A549 (cell line): Measurements from ENCODE around the gene CDCA7L. TPM values are rescaled to one million over a fixed set of nuclear protein-coding genes. Genes with fewer than 3 reads are reported as not detected.

Experiments
- ATAC-seq, 2 experiments: fragments of 200-7000 bp in 1 of 2; fragments of >200 bp in 1 of 2; cut with Nextera tagmentation in 1 of 2; cut with Tn5 transposase in 1 of 2; 3 replicates each; pipeline versions ENCODE4 v1.8.0 to v1.9.1; 2018 to 2020; ENCODE audit warnings: mild to moderate bottlenecking in 1 of 2, moderate library complexity in 1 of 2
- CTCF ChIA-PET: fragments of 300-600 bp; sonication (Branson Sonifier 250); formaldehyde crosslinking; extraction: SDS; loops from one replicate; lab custom pipeline; 2021; ENCODE audit warnings: antibody characterized with exemption, inconsistent platforms; lab: Yijun Ruan, JAX
- POLR2A ChIA-PET: fragments of 350-600 bp; formaldehyde crosslinking; extraction: SDS; loops from one replicate; lab custom pipeline; 2021; ENCODE audit warnings: antibody characterized with exemption, inconsistent platforms; lab: Yijun Ruan, JAX
- DNase-seq, 2 experiments: peaks; one replicate each; pipeline versions ENCODE4 v3.0.0 to v3.0.0-alpha.2; 2011 to 2016; ENCODE audit warnings: low read depth in 1 of 2, low spot score in 1 of 2
- FAIRE-seq: peaks from 2 replicates; lab custom pipeline; 2011; peaks lifted over from hg19 to GRCh38; lab: Jason Lieb, UNC
- H3K27ac ChIP-seq, 2 experiments: fragments of >200 bp; sonication (Bioruptor Twin); formaldehyde crosslinking; 3 replicates each; pipeline ENCODE4 v1.5.1; 2016 to 2017
- H3K4me1 ChIP-seq: fragments of >200 bp; sonication (Bioruptor Twin); formaldehyde crosslinking; 3 replicates; pipeline ENCODE4 v1.6.1; 2016
- H3K4me2 ChIP-seq: fragments of >200 bp; sonication (Bioruptor Twin); formaldehyde crosslinking; 3 replicates; pipeline ENCODE4 v1.6.1; 2016
- H3K4me3 ChIP-seq: fragments of >200 bp; sonication (Bioruptor Twin); formaldehyde crosslinking; 3 replicates; pipeline ENCODE4 v1.5.1; 2016
- H3K9me3 ChIP-seq: fragments of >200 bp; sonication (Bioruptor Twin); formaldehyde crosslinking; 3 replicates; pipeline ENCODE4 v1.6.1; 2016
- ATOH8 ChIP-seq: fragments of 250-450 bp; sonication (Bioruptor Pico); IDR thresholded peaks from 2 replicates; pipeline ENCODE4 v1.5.0; 2020; ENCODE audit warnings: low read depth, mild to moderate bottlenecking, moderate library complexity
- BCL3 ChIP-seq: fragments of >200 bp; sonication (Bioruptor Twin); formaldehyde crosslinking; IDR thresholded peaks from 3 replicates; pipeline ENCODE4 v1.6.1; 2016
- CBX8 ChIP-seq: fragments of 200-600 bp; sonication (generic); IDR thresholded peaks from 2 replicates; pipeline ENCODE4 v1.6.1; 2016
- CHD2 ChIP-seq: fragments of 150-350 bp; IDR thresholded peaks from 2 replicates; pipeline ENCODE4 v1.6.1; 2014; ENCODE audit warnings: low read length; ENCODE audit not compliant: partially characterized antibody
- E2F6 ChIP-seq: IDR thresholded peaks from 2 replicates; pipeline ENCODE4 v1.6.1; 2012; ENCODE audit warnings: low read depth, borderline replicate concordance
- EHF ChIP-seq: fragments of 250-450 bp; sonication (Bioruptor Pico); IDR thresholded peaks from 2 replicates; pipeline ENCODE4 v1.5.0; 2020; ENCODE audit warnings: mild to moderate bottlenecking
- FOSL2 ChIP-seq, 2 experiments: fragments of 450-650 bp in 1 of 2; fragments of >200 bp in 1 of 2; sonication (Bioruptor Twin) in 1 of 2; formaldehyde crosslinking; IDR thresholded peaks; 2 replicates each; pipeline versions ENCODE4 v1.5.0 to v1.6.1; 2016 to 2020; ENCODE audit warnings: mild to moderate bottlenecking in 1 of 2, moderate library complexity in 1 of 2
- GATA3 ChIP-seq: IDR thresholded peaks from 2 replicates; pipeline ENCODE4 v1.6.1; 2012; ENCODE audit warnings: borderline replicate concordance
- HEYL ChIP-seq: fragments of 250-450 bp; sonication (Bioruptor Pico); IDR thresholded peaks from 2 replicates; pipeline ENCODE4 v1.8.0; 2021; ENCODE audit warnings: mild to moderate bottlenecking, moderate library complexity
- HOXA7 ChIP-seq: fragments of 250-450 bp; sonication (Bioruptor Pico); IDR thresholded peaks from 2 replicates; pipeline ENCODE4 v1.5.0; 2020; ENCODE audit warnings: mild to moderate bottlenecking, moderate library complexity
- JUNB ChIP-seq: fragments of >200 bp; sonication (Bioruptor Twin); formaldehyde crosslinking; IDR thresholded peaks from 2 replicates; pipeline ENCODE4 v1.6.1; 2016
- KDM1A ChIP-seq: fragments of 200-600 bp; sonication (generic); IDR thresholded peaks from 2 replicates; pipeline ENCODE4 v1.6.1; 2016; ENCODE audit warnings: low read depth, mild to moderate bottlenecking
- MYC ChIP-seq: IDR thresholded peaks from 2 replicates; pipeline ENCODE4 v1.6.1; 2012; ENCODE audit warnings: mild to moderate bottlenecking, inconsistent platforms, low read length, improper control_type of control experiment, borderline replicate concordance
- NPAS2 ChIP-seq: fragments of 250-450 bp; sonication (Bioruptor Pico); IDR thresholded peaks from 2 replicates; pipeline ENCODE4 v1.8.0; 2022; ENCODE audit warnings: mild to moderate bottlenecking, moderate library complexity, borderline replicate concordance
- NR3C1 ChIP-seq: fragments of >200 bp; sonication (Bioruptor Twin); formaldehyde crosslinking; IDR thresholded peaks from 3 replicates; pipeline ENCODE4 v1.6.1; 2017
- PHF8 ChIP-seq: fragments of 200-600 bp; sonication (generic); IDR thresholded peaks from 2 replicates; pipeline ENCODE4 v1.6.1; 2016; ENCODE audit warnings: low read depth, mild to moderate bottlenecking, antibody characterized with exemption, moderate library complexity, borderline replicate concordance
- RCOR1 ChIP-seq: fragments of 150-350 bp; IDR thresholded peaks from 2 replicates; pipeline ENCODE4 v1.6.1; 2014; ENCODE audit warnings: antibody characterized with exemption, low read length, low read depth
- RNF2 ChIP-seq: fragments of 200-600 bp; sonication (generic); IDR thresholded peaks from 2 replicates; pipeline ENCODE4 v1.6.1; 2016; ENCODE audit warnings: low read depth, mild to moderate bottlenecking, antibody characterized with exemption, moderate library complexity, borderline replicate concordance
- ZFP36 ChIP-seq: fragments of 450-650 bp; IDR thresholded peaks from 2 replicates; pipeline ENCODE4 v1.6.1; 2014; ENCODE audit warnings: borderline replicate concordance; ENCODE audit not compliant: partially characterized antibody
- ZNF302 ChIP-seq: fragments of 250-450 bp; sonication (Bioruptor Pico); IDR thresholded peaks from 2 replicates; pipeline ENCODE4 v1.9.0; 2021; ENCODE audit warnings: inconsistent platforms, mild to moderate bottlenecking, moderate library complexity
- WGBS: methylation state at CpG from one replicate; pipeline ENCODE4 v1.1.6; 2017; ENCODE audit errors: missing lambda C conversion rate; 5-methylcytosine and 5-hydroxymethylcytosine counted together
- polyA plus RNA-seq, 4 experiments: library from polyadenylated mRNA; depleted of rRNA in 3 of 4; stranded (reverse); fragments of >200 nt; fragmentation: RNase III in 1 of 4; extraction: RNeasy Plus Mini Kit Qiagen cat#74134 plus additional on column Dnase treatment in 1 of 4; gene quantifications; 2 replicates in 3 of 4; 3 replicates in 1 of 4; pipeline ENCODE4 v1.2.3, GENCODE V29; 2011 to 2017
- TF ChIP-seq, protein P1 (sequence below): fragments of 200-600 bp; sonication (generic); IDR thresholded peaks from 2 replicates; pipeline ENCODE4 v1.6.1; 2016; ENCODE audit warnings: antibody characterized with exemption, mild to moderate bottlenecking, moderate library complexity
- TF ChIP-seq, protein P2 (sequence below): fragments of 250-450 bp; sonication (Bioruptor Pico); IDR thresholded peaks from 2 replicates; pipeline ENCODE4 v1.5.0; 2021; ENCODE audit warnings: mild to moderate bottlenecking, moderate library complexity, borderline replicate concordance
- TF ChIP-seq, protein P3 (sequence below): fragments of 450-650 bp; IDR thresholded peaks from 2 replicates; pipeline ENCODE4 v1.6.1; 2014; ENCODE audit warnings: antibody characterized with exemption

CDCA7L gene
- polyA plus RNA-seq, 2 of the 4 experiments (the other 2 are of a cell fraction), result 20.8 to 27.8 TPM

GRCh38 chr7:21939136-21939857, 6.4 kb downstream of the CDCA7L start:
- FAIRE-seq, result no peak
- 58% methylated on average over 4 of the region's 4 CpGs for WGBS
- Histone ChIP-seq H3K4me3 (no peak overlapping the region), H3K27ac (no peak overlapping the region), H3K4me2 (no peak overlapping the region), H3K4me1 (no peaks in the 10 kb centered on the region; the same call in 2 of the 3 replicates), H3K9me3 (no peaks in the 10 kb centered on the region)
- POLR2A ChIA-PET, result no interaction called here
- ATAC-seq, result no peak
- TF ChIP-seq CBX8, result no peak
- no peak for TF ChIP-seq JUNB
- TF ChIP-seq NPAS2 (CRISPR knock-in tag), result no peak
- no peak for TF ChIP-seq RNF2
- no peak for TF ChIP-seq E2F6
- CTCF ChIA-PET, result no interaction called here
- DNase-seq, result no peak

DNA sequence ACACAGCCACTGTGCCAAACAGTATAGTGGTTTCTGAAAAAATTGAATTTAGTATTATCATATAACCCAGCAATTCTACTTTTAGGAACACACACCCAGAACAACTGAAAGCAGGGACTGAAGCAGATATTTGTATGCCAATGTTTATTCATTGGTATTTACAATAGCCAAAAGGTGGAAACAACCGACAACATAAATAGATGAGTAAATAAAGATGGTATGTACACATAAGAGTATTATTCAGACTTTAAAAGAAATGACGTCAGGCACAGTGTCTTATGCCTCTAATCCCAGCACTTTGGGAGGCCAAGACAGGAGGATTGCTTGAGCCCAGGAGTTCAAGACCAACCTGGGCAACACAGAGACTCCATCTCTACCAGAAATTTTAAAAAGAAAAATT, 7.2 kb downstream of the CDCA7L start:
- TF ChIP-seq ATOH8 (CRISPR knock-in tag) (no peak), FOSL2 (IDR thresholded peaks at IDR 0.05) (no peak), FOSL2 (CRISPR knock-in tag; IDR thresholded peaks at IDR 0.05) (0 out of 2 replicates have a peak, but pooled peaks have one; percentile 12)
- FAIRE-seq, result no peak

DNA sequence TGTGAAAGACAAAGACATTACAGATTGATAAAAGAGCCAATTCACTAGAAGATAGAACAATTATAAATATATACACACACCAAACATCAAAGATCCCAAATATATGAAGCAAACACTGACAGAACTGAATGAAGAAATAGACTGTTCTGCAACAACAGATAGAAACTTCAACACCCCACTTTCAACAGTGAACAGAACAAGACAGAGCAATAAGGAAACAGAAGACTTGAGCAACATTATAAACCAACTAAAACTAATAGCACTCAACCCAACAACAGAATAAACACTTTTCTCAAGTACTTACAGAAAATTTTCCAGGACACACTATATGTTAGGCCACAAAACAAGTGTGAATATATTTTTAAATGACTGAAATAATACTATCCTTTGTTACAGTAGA, 10.9 kb downstream of the CDCA7L start:
- Histone ChIP-seq H3K27ac (no peak overlapping the region), H3K4me2 (no peak overlapping the region)
- TF ChIP-seq HOXA7 (CRISPR knock-in tag), result no peak
- no peak for TF ChIP-seq KDM1A
- TF ChIP-seq EHF (CRISPR knock-in tag), result no peak
- TF ChIP-seq HEYL (CRISPR knock-in tag), result no peak
- TF ChIP-seq ZNF302 (CRISPR knock-in tag), result no peak
- TF ChIP-seq GATA3, result no peak
- no peak for TF ChIP-seq NR3C1
- no peak for TF ChIP-seq PHF8
- TF ChIP-seq, protein P1, sequence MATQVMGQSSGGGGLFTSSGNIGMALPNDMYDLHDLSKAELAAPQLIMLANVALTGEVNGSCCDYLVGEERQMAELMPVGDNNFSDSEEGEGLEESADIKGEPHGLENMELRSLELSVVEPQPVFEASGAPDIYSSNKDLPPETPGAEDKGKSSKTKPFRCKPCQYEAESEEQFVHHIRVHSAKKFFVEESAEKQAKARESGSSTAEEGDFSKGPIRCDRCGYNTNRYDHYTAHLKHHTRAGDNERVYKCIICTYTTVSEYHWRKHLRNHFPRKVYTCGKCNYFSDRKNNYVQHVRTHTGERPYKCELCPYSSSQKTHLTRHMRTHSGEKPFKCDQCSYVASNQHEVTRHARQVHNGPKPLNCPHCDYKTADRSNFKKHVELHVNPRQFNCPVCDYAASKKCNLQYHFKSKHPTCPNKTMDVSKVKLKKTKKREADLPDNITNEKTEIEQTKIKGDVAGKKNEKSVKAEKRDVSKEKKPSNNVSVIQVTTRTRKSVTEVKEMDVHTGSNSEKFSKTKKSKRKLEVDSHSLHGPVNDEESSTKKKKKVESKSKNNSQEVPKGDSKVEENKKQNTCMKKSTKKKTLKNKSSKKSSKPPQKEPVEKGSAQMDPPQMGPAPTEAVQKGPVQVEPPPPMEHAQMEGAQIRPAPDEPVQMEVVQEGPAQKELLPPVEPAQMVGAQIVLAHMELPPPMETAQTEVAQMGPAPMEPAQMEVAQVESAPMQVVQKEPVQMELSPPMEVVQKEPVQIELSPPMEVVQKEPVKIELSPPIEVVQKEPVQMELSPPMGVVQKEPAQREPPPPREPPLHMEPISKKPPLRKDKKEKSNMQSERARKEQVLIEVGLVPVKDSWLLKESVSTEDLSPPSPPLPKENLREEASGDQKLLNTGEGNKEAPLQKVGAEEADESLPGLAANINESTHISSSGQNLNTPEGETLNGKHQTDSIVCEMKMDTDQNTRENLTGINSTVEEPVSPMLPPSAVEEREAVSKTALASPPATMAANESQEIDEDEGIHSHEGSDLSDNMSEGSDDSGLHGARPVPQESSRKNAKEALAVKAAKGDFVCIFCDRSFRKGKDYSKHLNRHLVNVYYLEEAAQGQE, result no peak
- no peak for TF ChIP-seq CHD2
- TF ChIP-seq, protein P2, sequence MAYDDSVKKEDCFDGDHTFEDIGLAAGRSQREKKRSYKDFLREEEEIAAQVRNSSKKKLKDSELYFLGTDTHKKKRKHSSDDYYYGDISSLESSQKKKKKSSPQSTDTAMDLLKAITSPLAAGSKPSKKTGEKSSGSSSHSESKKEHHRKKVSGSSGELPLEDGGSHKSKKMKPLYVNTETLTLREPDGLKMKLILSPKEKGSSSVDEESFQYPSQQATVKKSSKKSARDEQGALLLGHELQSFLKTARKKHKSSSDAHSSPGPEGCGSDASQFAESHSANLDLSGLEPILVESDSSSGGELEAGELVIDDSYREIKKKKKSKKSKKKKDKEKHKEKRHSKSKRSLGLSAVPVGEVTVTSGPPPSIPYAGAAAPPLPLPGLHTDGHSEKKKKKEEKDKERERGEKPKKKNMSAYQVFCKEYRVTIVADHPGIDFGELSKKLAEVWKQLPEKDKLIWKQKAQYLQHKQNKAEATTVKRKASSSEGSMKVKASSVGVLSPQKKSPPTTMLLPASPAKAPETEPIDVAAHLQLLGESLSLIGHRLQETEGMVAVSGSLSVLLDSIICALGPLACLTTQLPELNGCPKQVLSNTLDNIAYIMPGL (CRISPR knock-in tag), result no peak
- TF ChIP-seq RCOR1, result no peak
- TF ChIP-seq MYC, result no peak
- no peak for TF ChIP-seq RNF2
- no peak for TF ChIP-seq JUNB
- TF ChIP-seq FOSL2 (IDR thresholded peaks at IDR 0.05), result no peak
- no peak for TF ChIP-seq FOSL2 (CRISPR knock-in tag; IDR thresholded peaks at IDR 0.05)
- TF ChIP-seq BCL3, result no peak
- no peak for TF ChIP-seq ZFP36
- TF ChIP-seq, protein P3, sequence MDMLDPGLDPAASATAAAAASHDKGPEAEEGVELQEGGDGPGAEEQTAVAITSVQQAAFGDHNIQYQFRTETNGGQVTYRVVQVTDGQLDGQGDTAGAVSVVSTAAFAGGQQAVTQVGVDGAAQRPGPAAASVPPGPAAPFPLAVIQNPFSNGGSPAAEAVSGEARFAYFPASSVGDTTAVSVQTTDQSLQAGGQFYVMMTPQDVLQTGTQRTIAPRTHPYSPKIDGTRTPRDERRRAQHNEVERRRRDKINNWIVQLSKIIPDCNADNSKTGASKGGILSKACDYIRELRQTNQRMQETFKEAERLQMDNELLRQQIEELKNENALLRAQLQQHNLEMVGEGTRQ, result no peak
- TF ChIP-seq, all 56 proteins: peak for 0
- H3K4me3 ChIP-seq, result no peak overlapping the region
- ChIA-PET CTCF (no interaction called here), POLR2A (no interaction called here)
- H3K4me1 ChIP-seq, result no peaks in the 10 kb centered on the region
- H3K9me3 ChIP-seq, result no peaks in the 10 kb centered on the region
- DNase-seq (no peak), ATAC-seq (no peak), FAIRE-seq (no peak)

More for the DNA sequence above, 7.2 kb downstream of the CDCA7L start:
- DNase-seq (peak in 1 of 2 experiments; percentile 17), ATAC-seq (no peak)
- ChIA-PET POLR2A (no interaction called here), CTCF (no interaction called here)
- H3K27ac ChIP-seq, result no peak overlapping the region
- 20% methylated on average over 2 of the region's 2 CpGs for WGBS
- H3K4me1 ChIP-seq, result no peaks in the 10 kb centered on the region
- no peaks in the 10 kb centered on the region for H3K9me3 ChIP-seq
- H3K4me2 ChIP-seq, result no peak overlapping the region
- H3K4me3 ChIP-seq, result no peak overlapping the region
